ENCODE data around the gene TNFRSF14.

The TNFRSF14 gene

GRCh38 chr1:2512862-2513421 is 43.2 kb upstream of the TNFRSF14 start:
- no peak for DNase-seq (ENCODE audit: low read depth)
- TF ChIP-seq CTCF (conservative IDR thresholded peaks at IDR 0.05; ENCODE audit: low read length) = no peak
- H3K4me3 ChIP-seq (ENCODE audit: low read length) = no peak overlapping the region

GRCh38 chr1:2513939-2514652 is 42.1 kb upstream of the TNFRSF14 start:
- no peak overlapping the region for H3K4me3 ChIP-seq (ENCODE audit: low read length)
- DNase-seq (ENCODE audit: low read depth) = no peak
- TF ChIP-seq CTCF (conservative IDR thresholded peaks at IDR 0.05; ENCODE audit: low read length) = no peak

- no peak for TF ChIP-seq CTCF (conservative IDR thresholded peaks at IDR 0.05; ENCODE audit: low read length)
- H3K4me3 ChIP-seq (ENCODE audit: low read length) = no peak overlapping the region
- DNase-seq (ENCODE audit: low read depth) = no peak
These were observed 41.1 kb upstream of the TNFRSF14 start for GRCh38 chr1:2514863-2515762.

GRCh38 chr1:2515763-2516080 is 40.4 kb upstream of the TNFRSF14 start:
- TF ChIP-seq CTCF (conservative IDR thresholded peaks at IDR 0.05; ENCODE audit: low read length) = no peak
- H3K4me3 ChIP-seq (ENCODE audit: low read length) = no peak overlapping the region
- no peak for DNase-seq (ENCODE audit: low read depth)

GRCh38 chr1:2516124-2516523 is 40.0 kb upstream of the TNFRSF14 start:
- no peak overlapping the region for H3K4me3 ChIP-seq (ENCODE audit: low read length)
- no peak for DNase-seq (ENCODE audit: low read depth)
- TF ChIP-seq CTCF (conservative IDR thresholded peaks at IDR 0.05; ENCODE audit: low read length) = no peak

GRCh38 chr1:2516946-2517345 is 39.2 kb upstream of the TNFRSF14 start:
- H3K4me3 ChIP-seq (ENCODE audit: low read length) = no peak overlapping the region
- no peak for DNase-seq (ENCODE audit: low read depth)
- no peak for TF ChIP-seq CTCF (conservative IDR thresholded peaks at IDR 0.05; ENCODE audit: low read length)

Measured in AG10803 (cell line).